HPDE6-E6E7 (cell line): Measurements from ENCODE around the gene OSER1.

Experiments
- DNase-seq: peaks from one replicate; pipeline ENCODE4 v3.0.0; 2011; ENCODE audit warnings: missing footprints; ENCODE audit errors: extremely low spot score

The OSER1 gene

GRCh38 chr20:44174996-44175765, 35.4 kb downstream of the OSER1 start:
- DNase-seq, result no peak

DNA sequence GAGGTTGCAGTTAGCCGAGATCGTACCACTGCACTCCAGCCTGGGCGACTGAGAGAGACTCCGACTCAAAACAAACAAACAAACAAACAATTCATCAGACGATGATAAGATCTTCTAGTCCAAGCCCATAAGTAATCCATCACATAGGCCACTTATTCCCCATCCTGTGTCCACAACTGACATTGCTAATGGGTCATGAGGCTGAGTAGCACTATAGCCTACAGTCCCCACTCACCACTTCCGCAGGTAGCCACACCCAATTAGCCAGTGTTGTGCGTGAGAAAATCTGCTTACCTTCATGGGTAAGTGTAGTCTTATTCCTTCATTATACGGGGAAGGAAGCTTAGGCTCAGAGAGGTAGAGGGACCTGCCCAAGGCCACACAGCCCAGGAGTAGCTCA, 36.7 kb downstream of the OSER1 start:
- no peak for DNase-seq

- DNase-seq, result no peak
Observed at GRCh38 chr20:44173116-44173515, 37.5 kb downstream of the OSER1 start.

GRCh38 chr20:44172572-44172950, 38.0 kb downstream of the OSER1 start:
- DNase-seq, result no peak

DNA sequence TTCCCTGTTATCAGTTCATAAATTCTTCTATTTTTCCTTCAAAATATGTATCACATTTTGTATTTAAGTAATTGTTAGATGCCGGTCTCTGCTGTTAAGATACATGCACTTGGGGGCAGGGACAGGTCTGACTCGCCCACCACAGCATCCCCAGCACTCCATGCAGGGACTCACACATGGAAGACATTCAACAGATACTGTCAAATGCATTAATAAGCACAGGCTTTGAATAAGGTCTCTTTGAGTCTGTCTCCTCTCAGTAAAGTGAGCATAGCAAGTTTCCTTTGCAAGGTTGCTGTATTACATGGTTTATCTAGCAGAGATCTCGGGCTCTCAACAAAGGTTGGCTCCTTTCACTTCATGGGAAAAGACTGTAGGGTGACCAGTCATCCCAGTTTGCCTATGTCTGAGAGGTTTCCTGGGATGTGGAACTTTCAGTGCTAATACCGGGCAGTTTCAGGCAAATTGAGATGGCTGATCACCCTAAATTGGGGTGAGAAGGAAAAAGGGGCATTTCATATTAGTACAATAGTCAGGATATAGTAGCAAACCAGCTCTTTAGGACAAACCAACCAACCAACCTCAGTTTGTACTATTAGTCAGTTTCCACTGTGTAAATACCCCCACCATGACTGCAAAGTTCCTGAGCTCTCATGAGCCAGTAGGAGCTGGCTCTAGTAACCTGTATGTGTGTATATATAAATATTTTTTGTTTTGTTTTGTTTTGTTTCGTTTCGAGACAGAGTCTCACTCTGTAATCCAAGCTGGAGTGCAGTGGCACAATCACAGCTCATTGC, 38.6 kb downstream of the OSER1 start:
- DNase-seq, result no peak

GRCh38 chr20:44170816-44171410, 39.7 kb downstream of the OSER1 start:
- no peak for DNase-seq

GRCh38 chr20:44167736-44168135, 42.8 kb downstream of the OSER1 start:
- no peak for DNase-seq

DNA sequence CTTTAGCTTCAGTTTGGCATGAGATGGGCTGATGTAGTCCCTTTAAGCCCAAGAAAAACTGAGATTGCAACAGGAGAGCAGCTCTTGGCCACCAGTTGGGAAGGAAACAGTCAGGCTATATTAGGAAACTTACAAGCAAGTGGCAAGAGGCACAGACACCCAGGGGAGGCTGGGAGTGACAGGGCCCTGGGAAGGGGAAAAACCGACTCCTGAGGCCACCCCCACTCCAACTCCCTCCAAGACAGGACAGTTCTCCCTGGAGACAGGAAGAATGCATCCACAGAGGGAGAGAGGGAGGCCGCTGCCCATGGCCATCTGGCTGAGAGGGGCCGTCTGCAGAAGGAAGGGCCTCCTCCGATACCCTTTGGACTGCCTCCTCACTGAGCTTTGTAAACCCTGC, 44.1 kb downstream of the OSER1 start:
- no peak for DNase-seq

DNA sequence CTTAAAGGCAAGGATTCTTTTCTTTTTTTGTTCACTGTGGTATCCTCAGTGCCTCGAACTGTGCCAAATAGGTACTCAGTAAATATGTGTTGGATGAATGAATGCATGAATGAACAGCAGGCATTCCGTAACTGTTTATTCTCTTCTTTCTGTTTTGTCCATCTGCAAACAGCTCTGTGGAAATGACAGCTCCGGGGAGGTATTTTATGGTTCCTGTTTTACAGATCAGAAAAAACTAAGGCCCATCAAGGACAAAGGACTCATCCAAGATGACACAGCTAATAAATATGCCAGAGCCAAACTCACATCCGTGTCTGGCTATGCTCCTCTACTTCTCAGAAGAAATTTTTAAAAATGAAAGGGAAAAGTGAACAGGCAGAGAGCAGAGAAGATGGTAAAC, 44.6 kb downstream of the OSER1 start:
- DNase-seq, result no peak

DNA sequence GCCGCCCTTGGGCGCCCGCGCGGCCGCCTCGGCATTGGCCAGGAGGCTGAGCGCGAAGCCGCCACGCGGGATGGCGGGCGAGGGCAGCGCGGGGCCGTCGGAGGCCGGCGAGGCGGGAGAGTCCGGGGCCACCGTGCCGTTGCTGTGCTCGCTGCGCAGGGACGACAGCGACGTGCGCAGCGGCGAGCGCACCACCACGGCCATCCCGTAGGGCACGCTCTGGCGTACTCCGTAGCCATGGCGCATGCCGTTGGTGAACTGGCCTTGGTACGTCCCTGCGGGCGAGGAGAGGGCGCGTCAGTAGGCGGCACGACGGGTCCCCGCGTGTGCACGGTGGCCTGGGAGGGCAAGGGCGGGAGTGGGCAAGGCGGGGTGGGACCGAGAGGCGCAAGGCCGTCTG, 50.4 kb downstream of the OSER1 start:
- DNase-seq, result no peak

DNA sequence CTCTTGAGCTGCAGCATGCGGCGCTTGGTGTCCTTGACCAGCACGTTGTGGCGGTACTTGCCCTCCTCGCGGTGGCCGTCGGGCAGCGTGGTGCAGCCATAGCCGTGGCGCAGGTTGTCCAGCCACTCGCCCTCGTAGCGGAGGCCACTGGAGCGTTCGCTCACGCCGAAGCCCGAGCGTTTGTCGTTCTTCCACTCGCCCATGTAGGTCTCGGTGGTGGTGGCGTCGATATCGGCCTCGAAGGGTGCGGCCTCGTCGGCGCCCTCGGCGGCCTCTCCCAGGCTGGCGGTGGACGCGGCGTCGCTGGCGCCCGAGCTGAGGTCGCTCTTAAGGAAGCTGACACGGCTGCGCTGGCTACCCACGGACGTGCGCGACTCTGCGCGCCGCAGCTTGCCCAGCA, 50.9 kb downstream of the OSER1 start:
- DNase-seq, result no peak

DNA sequence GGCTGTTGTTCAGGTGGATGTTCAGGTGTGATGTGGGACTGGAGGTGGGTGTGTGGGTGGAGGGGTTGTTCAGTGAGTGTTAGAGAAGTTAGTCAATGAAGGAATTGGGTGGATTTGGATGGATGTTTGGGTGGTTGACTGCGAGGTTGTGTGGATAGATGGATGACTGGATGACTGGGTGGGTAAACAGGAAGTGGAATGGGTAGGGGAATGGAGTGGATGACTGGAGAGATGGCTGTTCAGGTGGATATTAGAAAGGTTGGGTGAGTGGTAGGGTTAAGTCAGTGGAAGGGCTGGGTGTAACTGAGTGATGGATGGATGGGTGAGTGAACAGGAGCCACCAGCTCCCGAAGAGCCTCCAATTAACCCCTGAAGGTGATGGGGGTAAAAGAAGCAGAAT, 51.4 kb downstream of the OSER1 start:
- no peak for DNase-seq

- no peak for DNase-seq
Observed at GRCh38 chr20:44157061-44157460, 53.5 kb downstream of the OSER1 start.

GRCh38 chr20:44154521-44155001, 56.0 kb downstream of the OSER1 start:
- DNase-seq, result no peak

DNA sequence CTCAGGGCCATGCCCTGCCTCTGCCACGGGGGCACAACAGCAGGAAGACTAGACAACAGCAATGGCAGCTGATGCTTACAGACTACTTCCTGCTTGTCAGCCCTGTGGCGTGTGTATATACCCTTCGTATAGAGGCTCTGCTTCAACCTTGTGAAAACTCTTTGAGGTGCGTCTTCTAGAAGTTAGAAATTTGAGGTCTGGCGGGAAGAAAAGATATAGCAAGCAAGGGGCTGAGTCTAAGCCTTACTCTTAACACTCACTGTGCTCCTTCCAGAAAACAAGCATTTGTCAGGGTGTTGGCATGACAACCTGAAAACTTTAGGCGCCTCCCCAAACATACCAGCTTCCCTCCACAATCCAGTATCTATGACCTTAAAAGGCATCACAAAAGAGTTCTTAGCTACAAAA, 56.9 kb downstream of the OSER1 start:
- no peak for DNase-seq

- peak; percentile 89 for DNase-seq
Observed at GRCh38 chr20:44151621-44152416, 58.8 kb downstream of the OSER1 start.

DNA sequence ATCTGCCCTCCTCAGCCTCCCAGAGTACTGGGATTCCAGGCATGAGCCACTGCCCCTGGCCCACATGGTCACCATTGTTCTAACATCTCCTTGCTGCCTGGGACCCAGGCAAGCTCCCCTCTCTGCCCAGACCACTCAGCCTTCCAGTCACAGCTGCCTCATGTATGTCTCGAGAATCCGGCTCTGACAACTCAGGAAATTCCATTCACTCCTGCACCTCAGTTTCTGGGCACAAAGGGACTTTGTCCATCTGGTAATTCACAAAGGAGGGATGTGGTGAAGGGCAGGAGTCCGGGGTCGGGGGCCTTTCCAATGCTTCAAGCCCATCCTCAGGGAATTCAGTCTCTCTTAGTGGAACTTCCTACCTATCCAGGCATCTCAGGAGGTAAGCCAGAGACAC, 64.3 kb downstream of the OSER1 start:
- DNase-seq, result no peak
